GM19397 (cell line): ENCODE measurements around the gene ASB16.
A peak's percentile ranks its signal among the peaks of the same experiment; 100 is the strongest.
"Not testable (repeated sequence)": the region's sequence is repeated elsewhere in the genome, so short reads cannot be mapped to it uniquely, and the experiment has no call there.

Source experiments
- ATAC-seq: cut with Tn5 transposase; IDR thresholded peaks from one replicate; pipeline ENCODE4 v1.9.1; 2021; ENCODE audit warnings: mild to moderate bottlenecking, moderate library complexity; ENCODE audit not compliant: unreplicated experiment

ASB16 gene

DNA sequence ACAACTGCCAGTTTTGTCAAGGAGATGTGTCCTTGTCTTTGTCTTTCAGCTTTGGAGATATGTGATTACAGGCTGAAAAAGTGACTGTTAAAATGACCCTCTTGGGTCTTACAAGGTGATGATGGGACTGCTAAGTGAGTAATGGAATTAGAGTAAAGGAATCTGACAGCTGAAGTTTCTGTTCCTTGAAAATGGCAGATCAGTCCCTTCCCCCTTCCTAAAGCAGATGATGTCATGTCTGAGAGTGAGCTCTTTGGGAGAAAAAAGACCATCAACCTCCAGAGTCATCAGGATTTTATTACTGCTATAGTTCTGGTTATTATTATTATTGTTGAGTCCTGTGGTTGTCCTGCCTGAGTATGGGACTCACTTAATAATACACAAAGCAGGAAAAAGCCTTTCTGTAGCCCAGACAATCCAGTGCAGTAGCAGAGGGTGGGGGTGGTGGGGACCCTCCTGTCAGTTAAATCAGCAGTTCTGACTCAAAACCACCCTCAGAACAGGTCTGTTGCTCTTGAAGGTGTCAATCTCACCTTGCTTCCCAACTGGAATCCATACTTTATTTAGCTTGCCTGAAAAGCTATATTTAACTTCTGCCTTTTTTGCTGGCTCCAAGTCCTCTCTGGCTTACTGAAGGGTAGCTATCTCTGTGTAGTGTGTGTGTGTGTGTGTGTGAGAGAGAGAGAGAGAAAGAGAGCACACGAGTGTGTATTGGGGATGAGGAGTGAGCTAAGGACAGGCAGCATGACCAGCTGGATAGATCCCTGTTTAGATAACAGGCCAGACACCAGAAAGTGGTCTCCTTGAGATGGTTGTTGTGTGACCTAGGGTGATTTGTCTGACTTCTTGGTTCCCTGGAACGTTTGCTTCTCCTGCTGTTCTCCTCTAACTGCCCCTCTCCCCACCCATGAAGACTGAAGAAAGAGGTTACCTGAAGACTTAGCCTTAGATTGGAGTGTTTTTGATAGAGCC lies 23.8 kb upstream of the ASB16 start:
- ATAC-seq: no peak

DNA sequence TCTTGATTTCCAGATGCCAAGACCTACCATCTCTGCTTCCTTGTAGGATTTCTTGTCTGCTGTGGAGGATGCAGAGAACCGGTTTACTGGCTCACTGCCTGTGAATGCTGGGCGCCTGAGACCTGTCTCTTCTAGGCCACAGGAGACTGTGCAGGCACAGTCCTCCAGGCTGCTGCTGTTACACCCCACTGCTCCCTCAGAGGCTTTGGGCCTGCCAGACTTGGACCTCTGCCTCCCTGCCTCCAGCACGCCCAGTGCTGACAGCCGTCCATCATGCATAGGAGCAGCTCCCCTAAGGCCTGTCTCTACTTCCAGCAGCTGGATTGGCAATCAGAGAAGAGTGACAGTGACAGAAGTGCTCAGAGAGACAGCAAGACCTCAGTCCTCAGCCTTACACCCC lies 22.7 kb upstream of the ASB16 start:
- no peak for ATAC-seq

DNA sequence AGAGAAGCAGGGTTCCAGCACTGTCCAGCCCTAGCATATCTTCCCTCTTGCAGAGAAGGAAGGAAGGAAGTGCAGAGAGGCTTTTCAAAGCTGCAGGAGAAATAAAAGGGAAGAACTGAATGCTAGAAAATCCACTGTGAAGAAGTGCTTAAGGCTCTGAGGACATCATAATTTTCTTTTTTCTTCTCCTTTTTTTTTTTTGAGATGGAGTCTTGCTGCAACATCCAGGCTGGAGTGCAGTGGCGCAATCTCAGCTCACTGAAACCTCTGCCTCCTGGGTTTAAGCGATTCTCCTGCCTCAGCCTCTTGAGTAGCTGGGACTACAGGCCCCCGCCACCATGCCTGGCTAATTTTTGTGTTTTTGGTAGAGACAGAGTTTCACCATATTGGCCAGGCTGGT lies 21.4 kb upstream of the ASB16 start:
- ATAC-seq: not testable (repeated sequence)

DNA sequence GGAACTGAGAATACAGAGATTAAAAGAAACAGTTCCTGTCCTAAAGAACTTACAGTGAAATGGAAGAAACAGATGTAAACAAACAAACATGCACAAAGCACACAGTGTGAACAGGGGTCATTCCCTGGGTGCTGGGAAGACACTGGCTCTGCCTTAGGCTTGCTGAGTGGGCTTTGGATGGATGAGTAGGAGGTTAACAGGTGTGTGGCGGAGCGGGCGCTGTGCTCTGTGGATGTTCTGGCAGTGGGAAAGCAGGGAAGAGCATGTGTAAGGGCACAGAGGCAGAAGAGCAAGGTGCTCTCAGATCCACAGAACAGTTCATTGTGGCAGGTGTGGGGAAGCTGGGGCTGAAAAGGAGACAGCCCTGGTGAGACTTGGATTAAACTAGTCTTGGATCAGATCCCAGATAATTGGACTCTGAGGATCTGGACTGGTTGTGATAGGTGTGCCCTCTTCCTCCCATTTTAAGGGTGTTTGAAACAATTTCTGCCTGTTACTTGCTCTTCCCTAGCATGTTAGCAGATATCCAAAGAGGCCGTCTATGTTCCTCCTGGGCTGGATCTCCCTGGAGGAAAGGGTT lies 20.7 kb upstream of the ASB16 start:
- no peak for ATAC-seq

DNA sequence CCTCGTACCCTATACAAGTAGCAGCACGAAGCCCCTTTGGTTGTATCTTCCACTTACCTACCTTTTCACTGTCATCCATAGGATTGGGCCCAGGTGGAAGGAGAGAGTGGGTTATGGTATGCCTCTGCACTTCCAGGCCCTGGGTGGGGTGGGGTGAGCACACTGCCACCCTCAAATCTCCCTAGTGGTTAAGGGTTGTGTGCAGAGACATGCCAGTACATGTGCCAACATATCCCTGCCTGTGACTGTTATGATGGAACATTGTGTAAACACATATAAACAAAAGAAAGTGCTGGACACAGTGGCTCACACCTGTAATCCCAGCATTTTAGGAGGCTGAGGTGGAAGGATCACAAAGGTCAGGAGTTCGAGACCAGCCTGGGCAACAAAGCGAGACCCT lies 17.6 kb upstream of the ASB16 start:
- no peak for ATAC-seq

DNA sequence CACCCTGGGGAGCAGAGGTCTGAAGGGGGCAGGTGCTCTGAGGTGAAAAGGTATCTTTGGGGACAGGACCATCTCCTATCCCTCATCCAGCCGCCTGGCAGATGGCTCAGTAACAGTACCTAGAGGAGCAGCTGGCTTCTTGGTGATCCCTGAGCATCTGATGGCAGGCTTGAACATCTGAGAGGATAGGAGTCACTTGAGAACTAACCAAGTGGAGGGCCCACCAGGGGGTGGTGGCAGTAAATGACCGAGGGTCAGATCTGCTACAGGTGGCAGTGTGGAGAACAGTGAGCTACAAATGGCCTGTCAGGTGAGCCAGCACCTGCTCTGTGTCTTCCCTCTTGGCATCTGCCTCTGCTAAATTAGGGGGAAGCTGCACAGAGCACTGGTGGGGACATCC lies 15.0 kb upstream of the ASB16 start:
- no peak for ATAC-seq

DNA sequence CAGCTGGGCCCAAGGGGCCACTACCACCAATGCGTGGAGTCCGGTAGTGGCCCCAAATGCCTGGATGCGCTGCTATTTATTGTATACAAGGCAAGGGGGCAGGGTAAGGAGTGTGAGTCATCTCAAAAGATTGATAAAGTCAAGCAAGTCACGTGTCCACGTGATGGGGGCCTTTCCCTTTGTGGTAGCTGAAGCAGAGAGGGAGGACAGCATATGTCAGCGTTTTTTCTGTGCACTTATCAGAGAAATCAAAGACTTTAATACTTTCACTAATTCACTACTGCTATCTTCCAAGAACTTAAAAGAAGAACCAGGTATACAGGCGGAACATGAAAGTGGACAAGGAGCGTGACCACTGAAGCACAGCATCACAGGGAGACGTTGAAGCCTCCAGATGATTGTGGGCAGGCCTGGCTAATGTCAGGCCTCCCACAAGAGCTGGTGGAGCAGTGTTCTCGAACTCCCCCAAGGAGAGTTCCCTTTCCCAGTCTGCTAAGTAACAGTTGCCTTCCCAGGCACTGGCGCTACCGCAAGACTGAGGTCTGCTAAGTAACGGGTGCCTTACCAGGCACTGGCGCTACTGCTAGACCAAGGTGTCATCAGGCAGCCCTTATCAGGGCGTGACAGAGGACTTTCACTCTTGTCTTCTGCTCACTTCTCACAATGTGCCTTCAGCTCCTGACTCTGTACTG lies 10.8 kb upstream of the ASB16 start:
- ATAC-seq: no peak

DNA sequence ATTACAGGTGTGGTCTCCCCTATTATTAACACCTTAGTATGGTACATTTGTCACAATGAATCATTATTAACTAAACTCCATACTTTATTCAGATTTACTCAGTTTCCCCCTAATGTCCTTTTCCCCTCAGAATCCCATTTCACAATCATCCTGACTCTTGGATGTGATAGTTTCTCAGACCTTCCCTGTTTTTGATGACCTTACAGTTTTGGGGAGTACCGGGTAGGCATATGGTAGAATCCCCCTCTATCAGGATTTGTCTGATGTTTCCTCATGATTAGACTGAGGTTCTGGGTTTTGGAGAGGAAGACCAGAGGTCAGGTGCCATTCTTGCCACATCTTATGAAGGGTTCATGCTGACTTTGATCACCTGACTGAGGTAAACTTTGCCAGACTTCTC lies 6.0 kb upstream of the ASB16 start:
- no peak for ATAC-seq

DNA sequence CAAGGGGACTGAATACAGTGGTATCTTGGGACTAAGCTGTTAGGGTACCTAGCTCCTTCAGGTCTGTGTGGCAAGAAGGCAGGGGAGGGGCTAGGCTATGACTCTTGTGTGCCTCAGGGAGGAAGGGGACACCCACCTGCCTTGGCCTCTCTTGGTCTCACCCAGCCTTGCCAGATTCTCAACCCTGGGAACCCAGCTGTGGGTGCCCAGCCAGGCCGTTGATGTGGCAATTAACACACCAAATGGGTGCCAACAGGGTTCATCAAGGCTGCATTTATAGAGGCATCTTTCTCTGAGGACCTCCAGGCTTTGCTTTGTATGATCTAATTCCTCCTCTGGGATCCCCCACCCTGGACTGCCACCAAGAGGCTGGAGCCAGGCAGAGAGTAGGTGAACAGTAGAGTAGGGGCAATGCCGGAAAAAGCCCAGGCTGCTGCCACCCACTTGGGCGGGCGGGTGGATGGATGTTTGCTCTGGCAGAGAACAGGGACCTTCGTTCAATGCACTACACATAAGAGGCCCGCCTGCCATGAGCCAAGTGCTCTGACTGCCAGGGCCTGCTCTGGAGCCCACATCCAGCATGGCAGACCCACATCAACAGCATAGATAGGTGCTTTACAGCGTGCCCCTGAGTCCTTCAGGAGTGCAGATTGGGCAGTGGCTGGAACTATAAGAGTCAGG lies 3.2 kb upstream of the ASB16 start:
- no peak for ATAC-seq

DNA sequence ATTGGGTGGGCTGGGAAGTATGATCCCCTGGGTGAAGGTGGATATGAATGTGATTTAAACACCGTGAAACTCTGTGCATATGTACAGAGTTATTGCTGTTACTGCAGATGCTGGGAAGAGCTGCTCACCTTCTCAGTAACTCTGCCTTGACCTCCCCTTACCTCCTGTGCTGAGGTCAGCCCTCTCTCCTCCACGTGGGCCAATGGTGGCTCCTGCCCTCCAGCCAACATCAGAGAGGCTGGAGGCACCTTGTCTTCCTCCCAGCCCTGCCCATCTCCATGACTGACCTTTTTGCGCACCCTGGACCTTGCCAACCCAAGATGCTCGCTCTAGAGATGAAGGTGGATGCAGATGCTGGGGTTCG lies 387 bp upstream of the ASB16 start:
- ATAC-seq: no peak

DNA sequence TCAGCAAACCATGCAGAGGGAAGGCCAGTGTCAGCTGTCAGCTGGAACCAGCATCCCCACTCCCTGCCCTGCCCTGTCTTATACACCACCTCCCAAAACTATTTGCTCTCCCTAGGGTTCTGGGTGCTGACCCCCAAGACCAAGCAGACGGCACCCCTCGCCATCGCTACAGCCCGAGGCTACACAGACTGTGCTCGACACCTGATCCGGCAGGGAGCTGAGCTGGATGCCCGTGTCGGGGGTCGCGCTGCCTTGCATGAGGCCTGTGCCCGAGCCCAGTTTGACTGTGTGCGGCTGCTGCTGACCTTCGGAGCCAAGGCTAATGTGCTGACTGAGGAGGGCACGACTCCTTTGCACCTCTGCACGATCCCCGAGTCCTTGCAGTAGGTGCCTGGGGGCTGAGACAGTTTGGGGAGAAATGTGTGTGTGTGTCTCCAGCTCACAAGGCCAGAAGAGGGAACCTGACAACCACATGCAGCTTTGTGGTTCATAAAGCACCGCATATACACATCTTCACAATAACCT lies 1.5 kb downstream of the ASB16 start:
- no peak for ATAC-seq

DNA sequence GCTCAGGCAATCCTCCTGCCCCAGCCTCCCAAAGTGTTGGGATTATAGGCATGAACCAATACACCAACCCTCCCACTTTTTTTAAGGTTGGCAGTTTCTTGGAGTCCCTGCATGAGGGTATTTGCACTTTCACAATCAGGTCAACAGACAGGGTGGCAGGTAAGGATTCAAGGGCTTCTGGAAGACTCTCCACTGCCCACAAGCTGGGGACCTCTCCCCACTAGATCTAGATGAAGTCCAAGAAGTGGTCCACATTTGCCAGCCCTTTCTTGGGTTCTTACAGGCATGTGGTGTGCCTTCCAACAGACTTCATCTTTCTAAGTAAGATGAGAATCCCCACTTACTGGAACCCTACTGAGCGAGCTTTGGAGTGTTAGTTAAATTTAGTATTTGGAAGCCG lies 3.9 kb downstream of the ASB16 start:
- ATAC-seq: no peak

DNA sequence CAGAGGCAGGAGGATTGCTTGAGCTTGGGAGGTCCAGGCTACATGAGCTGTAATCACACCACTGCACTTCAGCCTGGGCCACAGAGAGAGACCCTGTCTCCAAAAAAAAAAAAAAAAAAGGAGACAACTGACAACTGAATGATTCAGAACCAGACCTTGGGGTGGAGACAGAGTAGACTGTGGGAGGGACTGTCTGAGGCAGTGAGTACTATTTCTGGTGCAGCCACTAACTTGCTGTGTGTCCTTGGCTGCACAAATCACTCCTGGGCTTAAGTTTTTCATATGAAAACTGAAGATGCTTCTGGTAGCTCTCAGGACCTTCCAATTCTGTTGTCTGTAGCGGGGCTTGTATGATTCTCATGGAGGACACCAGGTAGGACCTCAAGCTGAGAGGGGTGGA lies 5.8 kb downstream of the ASB16 start:
- no peak for ATAC-seq

DNA sequence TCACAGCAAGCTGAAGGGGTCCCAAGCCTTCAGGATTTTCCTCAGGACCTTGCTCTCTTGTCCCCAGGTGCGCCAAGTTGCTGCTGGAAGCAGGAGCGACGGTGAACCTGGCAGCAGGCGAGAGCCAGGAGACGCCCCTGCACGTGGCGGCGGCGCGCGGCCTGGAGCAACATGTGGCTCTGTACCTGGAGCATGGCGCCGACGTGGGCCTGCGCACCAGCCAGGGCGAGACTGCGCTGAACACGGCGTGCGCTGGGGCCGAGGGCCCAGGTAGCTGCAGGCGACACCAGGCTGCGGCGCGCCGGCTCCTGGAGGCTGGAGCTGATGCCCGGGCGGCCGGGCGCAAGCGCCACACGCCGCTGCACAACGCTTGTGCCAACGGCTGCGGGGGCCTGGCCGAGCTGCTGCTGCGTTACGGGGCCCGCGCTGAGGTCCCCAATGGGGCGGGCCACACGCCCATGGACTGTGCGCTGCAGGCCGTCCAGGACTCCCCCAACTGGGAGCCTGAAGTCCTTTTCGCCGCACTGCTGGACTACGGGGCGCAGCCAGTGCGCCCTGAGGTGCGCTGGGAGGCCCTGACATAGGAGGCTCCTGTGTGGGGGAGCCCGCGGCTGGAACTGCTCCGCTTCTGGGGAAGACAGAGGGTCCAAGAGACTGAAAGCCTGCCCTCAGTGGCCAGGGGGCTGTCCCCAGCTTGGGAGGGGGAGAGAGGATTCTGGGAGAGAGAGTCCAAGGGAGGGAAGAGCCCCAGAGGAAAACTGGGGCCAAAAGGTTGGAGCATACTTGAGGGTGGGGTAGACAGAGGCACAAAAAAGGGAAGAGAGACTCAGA lies 6.4 kb downstream of the ASB16 start:
- no peak for ATAC-seq

DNA sequence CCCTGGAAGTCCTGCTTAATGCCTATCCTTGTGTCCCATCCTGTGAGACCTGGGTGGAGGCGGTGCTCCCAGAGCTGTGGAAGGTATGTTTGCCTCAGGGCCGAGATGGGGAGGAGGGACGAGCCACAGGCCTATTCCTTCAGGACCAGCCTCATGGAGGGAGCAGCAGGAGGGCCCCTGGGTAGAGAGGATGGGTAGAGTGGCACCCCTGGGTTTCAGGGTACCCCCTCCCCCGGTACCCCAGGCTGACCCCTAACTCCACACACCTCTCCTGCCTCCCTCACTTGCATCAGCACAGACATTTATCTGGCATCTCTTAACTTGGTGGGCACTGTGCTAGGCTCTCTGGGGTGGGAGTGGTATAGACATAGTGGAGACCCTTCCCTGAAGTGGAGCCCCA lies 7.1 kb downstream of the ASB16 start:
- no peak for ATAC-seq

DNA sequence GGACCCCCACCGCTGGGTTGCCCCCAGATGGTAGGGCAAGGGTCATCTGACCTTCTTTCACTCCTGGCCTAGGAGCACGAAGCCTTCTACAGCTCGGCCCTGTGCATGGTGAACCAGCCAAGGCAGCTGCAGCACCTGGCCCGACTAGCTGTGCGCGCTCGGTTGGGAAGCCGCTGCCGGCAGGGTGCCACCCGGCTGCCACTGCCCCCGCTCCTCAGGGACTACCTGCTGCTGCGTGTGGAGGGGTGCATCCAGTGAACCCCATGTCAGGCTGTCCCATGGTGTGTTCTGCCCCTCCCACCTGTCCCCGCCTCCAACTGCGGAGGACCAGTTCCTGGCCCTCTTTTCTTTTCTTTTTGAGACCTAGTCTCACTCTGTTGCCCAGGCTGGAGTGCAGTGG lies 7.6 kb downstream of the ASB16 start:
- ATAC-seq: no peak

DNA sequence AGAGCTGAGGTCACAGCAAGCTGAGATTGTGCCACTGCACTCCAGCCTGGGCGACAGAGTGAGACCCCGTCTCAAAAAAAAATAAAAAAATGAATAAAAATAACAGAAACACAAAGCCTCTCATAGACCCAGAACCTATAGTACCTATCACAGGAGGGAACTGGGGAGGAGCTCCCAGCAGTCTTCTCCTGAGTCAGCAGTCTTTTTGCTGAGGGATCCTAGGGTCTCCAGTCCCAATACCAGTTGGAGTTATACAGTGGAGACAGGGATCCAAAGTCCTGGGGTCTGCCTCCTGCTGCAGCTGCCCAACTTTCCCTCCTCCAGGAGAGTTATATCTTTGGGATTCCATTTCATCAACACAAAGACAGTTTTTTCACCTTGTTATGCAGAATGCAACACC lies 12.5 kb downstream of the ASB16 start:
- no peak for ATAC-seq

DNA sequence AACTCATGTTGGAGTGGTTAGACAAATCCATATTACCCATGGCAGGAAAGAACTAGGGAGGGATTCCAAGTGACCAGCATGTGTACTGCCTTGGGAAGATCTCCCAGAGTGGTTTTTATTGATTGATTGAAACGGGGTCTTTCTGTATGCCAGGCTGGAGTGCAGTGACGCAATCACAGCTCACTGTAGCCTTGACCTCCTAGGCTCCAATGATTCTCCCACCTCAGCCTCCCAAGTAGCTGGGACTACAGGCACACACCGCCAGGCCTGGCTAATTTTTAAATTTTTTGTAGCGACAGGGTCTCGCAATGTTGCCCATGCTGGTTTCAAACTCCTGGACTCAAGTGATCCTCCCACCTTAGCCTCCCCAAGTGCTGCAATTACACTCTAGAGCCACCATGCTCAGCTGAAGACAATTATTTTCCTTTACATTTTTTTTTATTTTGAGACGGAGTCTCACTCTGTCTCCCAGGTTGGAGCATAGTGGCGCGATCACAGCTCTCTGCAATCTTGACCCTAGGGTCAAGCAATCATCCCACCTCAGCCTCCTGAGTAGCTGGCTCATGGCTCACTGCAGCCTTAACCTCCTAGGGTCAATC lies 13.8 kb downstream of the ASB16 start:
- ATAC-seq: no peak

DNA sequence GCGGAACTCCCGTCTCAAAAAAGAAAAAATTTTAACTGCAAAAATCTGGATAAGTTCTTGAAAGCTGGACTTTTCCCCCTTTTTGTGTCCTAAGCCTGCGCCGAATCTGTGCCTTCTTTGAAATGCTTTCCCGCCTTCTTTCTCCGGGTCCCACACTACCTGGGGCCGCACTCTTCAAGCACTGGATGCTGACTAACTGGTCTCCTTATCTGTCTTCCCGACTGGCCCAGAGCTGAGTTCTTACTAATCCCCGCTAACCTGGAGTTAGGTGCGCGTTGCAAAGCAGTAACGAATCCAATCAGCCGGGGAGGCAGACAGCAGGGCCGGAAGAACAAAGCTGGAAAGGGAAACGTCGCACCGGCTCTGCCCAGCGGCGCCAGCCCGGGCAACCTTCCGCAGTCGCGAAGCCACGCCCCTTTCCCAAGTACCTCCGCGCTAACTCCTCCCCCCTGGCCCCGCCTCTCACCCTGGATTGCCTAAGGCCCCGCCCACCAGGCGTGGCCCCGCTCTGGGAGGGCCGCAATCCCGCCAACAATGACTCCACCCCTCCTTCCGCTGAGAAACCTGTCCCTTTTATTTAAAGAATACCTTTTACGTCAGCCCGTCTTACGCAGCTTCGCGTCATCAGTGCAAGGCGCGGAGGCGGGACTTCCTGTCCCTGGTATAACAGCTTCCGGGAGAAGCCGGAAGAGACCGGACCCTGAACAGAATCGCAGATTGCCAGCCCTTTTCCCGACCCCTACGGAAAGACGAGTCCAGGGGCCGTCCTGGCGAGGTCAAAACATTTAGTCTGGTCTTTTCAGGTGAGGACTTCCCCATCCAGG lies 16.0 kb downstream of the ASB16 start, which contains the start of gene TMUB2:
Gene TMUB2 (plus strand): TSS at position 666 of the 824 bp plus-strand sequence. CDS start 737 bp downstream, outside the sequence.
- ATAC-seq: peak; percentile 88
